ENCODE results near the gene TP53I3.
A peak's percentile ranks its signal among the peaks of the same experiment; 100 is the strongest.
"Not testable (repeated sequence)": the region's sequence is repeated elsewhere in the genome, so short reads cannot be mapped to it uniquely, and the experiment has no call there.

The TP53I3 gene

GRCh38 chr2:24100732-24101131 is 16.1 kb upstream of the TP53I3 start:
- DNase-seq (ENCODE audit: low spot score) = not testable (repeated sequence)

DNA sequence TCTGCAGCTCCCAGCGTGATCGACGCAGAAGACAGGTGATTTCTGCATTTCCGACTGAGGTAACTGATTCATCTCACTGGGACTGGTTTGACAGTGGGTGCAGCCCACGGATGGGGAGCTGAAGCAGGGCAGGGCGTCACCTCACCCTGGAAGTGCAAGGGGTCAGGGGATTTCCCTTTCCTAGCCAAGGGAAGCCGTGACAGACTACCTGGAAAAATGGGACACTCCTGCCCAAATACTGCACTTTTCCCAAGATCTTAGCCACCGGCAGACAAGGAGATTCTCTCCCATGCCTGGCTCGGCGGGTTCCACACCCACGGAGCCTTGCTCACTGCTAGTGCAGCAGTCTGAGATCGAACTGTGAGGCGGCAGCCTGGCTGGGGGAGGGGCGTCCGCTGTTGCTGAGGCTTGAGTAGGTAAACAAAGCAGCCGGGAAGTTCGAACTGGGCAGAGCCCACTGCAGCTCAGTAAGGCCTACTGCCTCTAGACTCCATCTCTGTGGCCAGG is 10.6 kb upstream of the TP53I3 start:
- not testable (repeated sequence) for DNase-seq (ENCODE audit: low spot score)

DNA sequence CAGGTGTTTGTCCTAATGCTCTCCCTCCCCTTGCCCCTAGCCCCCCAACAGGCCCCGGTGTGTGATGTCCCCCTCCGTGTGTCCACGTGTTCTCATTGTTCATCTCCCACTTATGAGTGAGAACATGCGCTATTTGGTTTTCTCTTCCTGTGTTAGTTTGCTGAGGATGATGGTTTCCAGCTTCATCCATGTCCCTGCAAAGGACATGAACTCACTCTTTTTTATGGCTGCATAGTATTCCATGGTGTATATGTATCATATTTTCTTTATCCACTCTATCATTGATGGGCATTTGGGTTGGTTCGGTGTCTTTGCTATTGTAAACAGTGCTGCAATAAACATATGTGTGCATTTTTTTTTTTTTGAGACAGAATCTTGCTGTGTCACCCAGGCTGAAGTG is 8.6 kb upstream of the TP53I3 start:
- not testable (repeated sequence) for DNase-seq (ENCODE audit: low spot score)

DNA sequence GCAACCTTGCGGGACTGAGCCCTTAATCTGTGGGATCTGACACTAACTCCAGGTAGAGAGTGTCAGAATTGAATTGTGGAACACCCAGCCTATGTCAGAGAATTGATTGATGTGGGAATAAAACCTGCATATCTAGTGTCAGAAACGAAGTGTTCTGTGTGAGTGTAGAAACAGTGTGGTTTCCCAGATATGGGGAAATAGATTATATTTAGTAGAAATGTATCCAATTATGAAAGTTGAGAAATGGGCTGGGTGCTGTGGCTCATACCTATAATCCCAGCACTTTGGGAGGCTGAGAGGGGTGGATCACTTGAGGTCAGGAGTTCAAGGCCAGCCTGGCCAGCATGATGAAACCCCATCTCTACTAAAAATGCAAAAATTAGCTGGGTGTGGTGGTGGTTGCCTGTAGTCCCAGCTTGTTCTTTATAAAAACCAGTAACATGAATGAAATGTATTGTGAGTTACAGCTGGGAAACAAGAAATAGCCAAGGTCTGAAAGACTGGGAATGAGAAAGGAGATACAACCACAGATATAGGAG is 4.3 kb upstream of the TP53I3 start:
- no peak for DNase-seq (ENCODE audit: low spot score)

DNA sequence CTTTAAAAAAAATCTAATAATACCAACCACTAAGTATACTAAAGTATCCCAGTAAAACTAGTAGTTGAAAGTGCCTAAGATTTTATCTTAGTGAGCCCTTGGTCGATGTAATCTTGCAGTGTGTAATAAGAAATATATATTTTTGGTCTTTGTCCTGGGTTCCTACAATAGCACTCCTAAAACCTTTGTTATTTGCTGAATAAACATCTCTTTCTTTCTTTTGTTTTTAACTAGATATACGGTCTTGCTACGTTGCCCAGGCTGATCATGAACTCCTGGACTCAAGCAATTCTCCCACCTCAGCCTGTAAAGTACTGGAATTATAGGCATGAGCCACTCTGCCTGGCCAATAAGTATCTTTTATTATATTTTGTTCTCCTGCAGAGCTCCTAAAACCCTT is 2.4 kb upstream of the TP53I3 start:
- DNase-seq (ENCODE audit: low spot score) = no peak

DNA sequence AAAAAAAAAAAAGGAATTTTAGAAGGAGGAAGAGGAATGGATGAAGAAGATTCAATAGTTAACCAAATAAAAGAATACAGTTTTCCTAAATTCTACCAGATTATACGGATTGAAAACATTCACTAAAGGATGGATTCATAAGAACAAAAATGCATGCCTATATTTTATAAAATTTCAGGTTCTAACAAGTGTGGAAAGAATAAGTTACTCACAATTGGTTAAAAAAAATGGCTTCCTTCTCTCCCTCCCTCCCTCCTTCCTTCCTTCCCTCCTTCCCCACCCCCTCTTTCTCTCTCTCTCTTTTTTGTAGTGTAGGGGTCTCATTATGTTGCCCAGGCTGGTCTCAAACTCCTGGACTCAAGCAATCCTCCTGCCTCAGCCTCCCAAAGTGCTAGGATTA is 1.6 kb upstream of the TP53I3 start:
- no peak for DNase-seq (ENCODE audit: low spot score)

DNA sequence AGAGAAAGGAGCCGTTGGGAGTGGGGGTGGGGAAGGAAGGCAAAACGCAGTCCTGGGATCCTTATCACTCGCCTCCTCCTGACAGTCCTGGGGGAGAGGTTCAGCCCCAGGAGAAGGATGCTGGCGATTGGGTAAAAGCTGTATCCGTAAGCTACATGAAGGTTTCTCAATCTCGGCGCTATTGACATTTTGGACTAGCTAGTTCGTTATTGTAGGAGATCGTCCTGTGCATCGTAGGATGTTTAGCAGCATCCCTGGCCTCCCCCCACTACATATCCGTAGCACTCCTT is 511 bp upstream of the TP53I3 start:
- DNase-seq (ENCODE audit: low spot score) = no peak

DNA sequence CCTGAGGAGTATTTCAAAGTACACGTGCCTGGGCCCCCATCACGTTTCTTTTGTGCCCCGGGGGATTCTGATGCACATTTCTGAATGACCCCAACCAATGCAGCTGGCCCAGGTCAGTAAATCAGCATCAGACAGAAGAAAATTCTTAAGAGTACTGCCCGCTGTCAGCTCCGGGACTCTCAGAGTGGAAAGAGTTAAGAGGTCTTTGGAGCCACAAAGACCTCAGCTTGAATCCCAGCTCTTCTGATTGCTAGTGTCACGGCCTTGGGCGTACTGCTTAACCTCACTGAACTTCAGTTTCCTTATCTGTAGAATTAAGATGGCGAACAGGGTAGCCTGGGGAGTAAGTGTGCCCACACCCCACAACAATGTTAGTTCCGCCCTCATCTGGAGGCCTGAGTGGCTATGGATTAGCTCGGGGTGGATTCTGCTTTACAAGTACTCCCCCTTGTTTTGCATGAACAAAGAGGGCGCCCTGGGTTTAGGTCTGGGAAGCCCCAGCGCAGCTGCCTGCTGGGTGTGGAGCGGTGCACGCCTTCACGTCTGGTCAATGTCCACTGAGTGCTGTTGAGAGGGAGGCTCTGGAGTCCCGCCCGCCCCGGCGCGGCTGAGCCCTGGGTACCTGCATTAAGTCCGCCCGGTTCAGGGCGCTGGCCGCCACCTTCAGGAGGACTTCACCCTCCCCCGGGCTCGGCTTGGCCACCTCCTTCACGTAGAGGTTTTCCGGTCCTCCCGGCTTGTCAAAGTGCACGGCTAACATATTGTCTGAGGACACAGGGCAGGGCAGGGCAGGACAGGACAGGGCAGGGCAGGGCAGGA is 858 bp downstream of the TP53I3 start:
- DNase-seq (ENCODE audit: low spot score) = peak; percentile 54

DNA sequence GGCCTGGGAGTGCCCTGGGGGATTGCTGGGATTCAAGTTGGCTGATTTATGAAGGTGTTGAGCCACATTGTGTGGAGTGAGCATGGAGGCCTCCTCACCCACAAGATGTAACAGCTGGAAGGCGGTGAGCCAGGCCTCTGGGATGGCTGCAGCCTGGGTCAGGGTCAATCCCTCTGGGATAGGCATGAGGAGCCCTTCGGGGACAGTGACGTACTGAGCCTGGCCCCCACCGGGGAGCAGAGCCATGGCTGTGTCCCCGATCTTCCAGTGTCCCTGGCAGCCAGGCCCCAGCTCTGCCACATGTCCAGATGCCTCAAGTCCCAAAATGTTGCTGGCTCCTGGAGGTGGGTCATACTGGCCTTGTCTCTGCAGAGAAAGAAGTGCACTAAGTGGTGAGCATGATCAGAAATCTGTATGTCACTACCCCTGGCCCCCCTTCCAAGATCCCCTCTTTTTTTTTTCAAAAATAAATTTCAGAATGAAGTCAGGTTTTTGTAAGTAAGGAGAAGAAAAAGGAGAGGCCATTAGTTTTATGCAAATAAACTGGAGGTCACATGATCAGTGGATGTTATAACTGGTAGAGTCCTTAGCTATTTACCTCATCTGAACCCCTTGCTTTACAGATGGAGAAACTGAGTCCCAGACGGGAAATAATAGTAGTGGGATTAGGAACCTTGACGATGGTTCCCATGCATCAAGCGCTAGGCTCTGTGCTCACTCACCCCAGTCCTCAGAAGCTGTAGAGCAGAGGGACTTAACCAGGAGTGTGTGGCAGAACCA is 1.7 kb downstream of the TP53I3 start:
- no peak for DNase-seq (ENCODE audit: low spot score)

- DNase-seq (ENCODE audit: low spot score) = no peak
Observed at GRCh38 chr2:24080701-24081100, 3.9 kb downstream of the TP53I3 start.

DNA sequence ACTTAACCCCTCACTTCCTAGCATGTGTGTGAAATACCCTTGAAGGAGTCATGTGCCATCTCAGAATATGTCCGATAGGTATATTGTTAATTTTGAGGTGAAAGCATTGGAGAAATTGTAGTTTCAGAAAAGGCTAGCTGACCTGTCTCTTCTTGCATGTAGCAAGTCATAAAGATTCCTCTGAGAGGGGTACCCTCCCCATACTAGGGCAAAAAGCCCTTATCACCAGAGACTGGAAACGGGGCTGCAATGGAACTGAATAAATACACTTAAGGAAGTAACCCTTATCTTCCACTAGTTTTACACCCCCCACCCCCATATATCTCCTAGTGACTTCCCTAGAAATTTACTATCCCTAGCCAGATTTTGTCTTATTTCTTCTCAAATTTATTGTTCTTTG is 6.8 kb downstream of the TP53I3 start:
- no peak for DNase-seq (ENCODE audit: low spot score)

- no peak for DNase-seq (ENCODE audit: low spot score)
Observed at GRCh38 chr2:24077535-24077877, 7.1 kb downstream of the TP53I3 start.

GRCh38 chr2:24076849-24077534 is 7.6 kb downstream of the TP53I3 start:
- DNase-seq (ENCODE audit: low spot score) = no peak

DNA sequence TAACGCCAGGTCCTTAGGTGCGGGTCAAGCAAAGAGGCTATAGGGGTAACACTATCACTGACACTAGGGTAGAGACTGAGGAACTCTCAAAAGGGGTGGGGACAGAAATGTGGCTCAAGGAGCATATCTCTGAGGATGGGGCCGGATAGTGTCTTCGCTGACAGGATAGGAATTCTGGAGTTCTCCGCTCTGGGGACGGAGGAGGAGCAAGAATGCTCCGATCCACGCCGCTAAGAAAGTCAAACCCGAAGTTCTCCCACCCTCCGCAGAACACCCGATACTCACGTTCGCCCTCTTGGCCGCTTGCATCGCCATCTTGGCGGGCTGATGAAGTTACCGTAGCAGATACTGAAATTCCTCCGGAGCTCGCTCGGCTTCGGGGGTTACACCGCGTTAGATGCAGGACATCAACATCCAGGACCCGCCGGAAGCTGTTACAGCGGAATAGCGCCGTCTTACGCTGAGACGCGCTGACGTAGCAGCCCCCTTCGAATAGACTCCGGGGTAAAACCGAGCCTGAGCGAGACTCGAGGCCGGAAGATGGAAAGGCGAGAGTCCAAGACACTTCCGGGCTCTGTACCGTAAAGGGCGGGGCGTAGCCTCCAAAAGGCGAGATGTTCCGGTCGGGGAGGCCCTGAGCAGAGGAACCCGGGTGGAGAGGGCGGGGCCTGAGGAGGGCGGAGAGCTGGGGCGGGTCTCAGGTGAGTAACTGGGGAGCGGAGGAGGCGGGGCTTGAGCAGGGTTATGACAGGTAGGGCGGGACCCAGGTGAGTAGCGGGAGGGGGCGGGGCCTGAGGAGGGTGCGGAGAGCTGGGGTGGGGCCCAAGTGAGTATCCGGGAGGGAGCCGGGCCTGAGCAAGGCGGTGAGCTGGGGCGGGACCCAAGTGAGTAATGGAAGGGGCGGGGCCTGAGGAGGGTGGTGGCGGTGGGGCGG is 8.5 kb downstream of the TP53I3 start, which contains the start of gene SF3B6:
SF3B6 (minus strand) TSS at position 412 of the 934 bp plus-strand sequence; CDS start at position 315, 97 bp downstream.
- DNase-seq (ENCODE audit: low spot score) = peak; percentile 99

- no peak for DNase-seq (ENCODE audit: low spot score)
Observed at GRCh38 chr2:24075259-24075658, 9.4 kb downstream of the TP53I3 start.

DNA sequence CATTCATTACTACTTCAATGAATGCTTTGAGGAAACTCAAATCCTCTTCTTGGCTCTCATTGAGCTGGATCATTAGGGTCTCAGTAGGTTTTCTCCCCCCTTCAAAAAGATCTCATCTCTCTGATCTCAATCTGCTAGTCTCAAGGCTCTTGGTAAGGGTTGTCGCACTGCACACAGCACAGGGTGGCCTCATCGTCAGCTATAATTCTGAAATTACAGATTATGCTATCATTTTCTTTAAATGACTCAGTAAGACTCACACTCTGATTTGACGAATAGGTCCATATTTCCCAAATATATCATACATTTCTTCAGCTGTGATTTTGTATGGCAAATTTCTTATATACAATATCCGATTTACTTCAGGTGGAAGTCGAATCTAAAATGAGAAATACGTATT is 10.8 kb downstream of the TP53I3 start:
- peak; percentile 38 for DNase-seq (ENCODE audit: low spot score)

GRCh38 chr2:24072259-24072658 is 12.4 kb downstream of the TP53I3 start:
- DNase-seq (ENCODE audit: low spot score) = no peak

DNA sequence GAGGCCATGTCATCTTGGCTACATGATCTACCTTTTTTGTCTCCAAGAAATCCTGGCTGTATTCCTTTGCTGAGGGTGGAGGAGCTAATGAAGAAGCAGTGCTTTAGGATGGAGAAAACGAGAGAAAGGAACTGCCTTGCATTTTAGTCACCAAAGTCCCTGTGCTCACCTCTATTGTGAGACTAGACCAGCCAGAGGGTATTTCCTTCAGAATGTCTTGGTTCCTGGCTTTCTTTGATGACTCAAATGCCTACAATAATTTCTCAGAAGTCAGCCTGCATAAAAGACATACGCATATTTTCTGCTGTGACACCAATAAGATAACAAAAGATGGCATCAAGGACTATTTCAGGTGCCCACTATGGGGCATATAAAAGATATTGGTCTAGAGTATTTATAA is 19.3 kb downstream of the TP53I3 start:
- DNase-seq (ENCODE audit: low spot score) = no peak

DNA sequence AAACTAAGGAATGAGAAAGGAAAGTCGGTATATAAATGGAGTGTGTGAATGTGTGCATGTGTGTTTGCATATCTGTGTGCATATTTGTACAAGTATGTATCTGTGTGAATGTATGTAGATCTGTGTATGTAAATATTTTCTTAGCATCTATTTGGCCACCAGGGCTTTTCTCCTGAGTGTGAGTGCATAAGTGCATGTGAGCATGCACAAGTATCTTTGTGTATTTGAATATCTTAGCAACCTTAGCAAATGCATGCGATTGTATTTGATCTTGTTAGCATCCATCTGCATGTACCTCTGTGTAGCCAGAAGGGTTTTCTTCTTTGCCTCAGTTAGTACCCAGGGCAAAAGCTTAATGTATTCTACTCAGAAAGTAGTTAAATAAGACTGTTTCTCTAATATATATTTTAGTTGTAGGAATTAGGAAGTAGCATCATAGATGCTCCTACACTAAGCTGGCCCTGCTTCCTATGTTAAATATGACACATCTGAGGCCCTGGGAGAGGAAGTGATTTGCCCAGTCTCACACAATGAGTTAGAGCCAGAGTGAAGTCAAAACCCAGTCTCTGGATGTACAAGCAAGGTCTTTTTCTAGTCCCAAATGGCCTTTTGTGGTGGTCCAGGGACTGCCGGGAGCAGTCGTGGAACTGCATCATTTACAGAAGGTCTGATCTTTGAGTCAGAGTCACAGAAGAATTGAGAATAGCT is 25.9 kb downstream of the TP53I3 start:
- no peak for DNase-seq (ENCODE audit: low spot score)

DNA sequence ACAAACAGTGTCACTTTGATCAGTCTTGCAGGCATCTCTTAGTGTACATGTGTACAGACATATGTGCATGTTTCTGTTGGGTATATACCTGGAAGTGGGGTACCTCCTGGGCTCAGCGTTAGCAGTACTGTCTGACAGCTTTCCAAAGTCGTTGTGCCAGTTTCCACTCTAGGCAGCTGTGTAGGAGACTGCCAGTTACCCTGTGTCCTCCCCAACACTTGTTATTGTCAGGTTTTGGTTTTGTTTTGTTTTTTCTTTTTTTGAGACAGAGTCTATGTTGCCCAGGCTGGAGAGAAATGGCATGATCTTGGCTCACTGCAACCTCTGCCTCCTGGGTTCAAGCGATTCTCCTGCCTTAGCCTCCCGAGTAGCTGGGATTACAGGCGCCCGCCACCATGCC is 28.9 kb downstream of the TP53I3 start:
- no peak for DNase-seq (ENCODE audit: low spot score)

Measured in activated CD4-positive, alpha-beta T cell treated with anti-CD3 and anti-CD28 coated beads, Interleukin-2, Interleukin-4, amounts not matched to agents 100 ng/mL and 50 ng/mL, durations not matched to agents 16 hours and 8 hours (primary cell).